ACC112 (cell line): ENCODE results near the gene ATP5PD.
"Not testable (repeated sequence)": the region's sequence is repeated elsewhere in the genome, so short reads cannot be mapped to it uniquely, and the experiment has no call there.

Source experiments
- H2AFZ ChIP-seq: fragments of 200-600 bp; sonication (generic); one replicate; pipeline ENCODE4 v1.6.0; 2017; ENCODE audit warnings: antibody characterized with exemption, low read length; ENCODE audit not compliant: unreplicated experiment
- H3K27ac ChIP-seq: fragments of 200-600 bp; sonication (generic); 2 replicates; pipeline ENCODE4 v1.5.1; 2014; ENCODE audit warnings: low read depth, mild to moderate bottlenecking, antibody characterized with exemption, low read length, moderate library complexity
- H3K27me3 ChIP-seq: fragments of 200-600 bp; sonication (generic); 2 replicates; pipeline ENCODE4 v1.6.1; 2014; ENCODE audit warnings: mild to moderate bottlenecking, antibody characterized with exemption, low read length, moderate library complexity, mixed read lengths; ENCODE audit not compliant: insufficient read depth
- H3K36me3 ChIP-seq: fragments of 200-600 bp; sonication (generic); 2 replicates; pipeline ENCODE4 v1.6.1; 2016; ENCODE audit warnings: mild to moderate bottlenecking, antibody characterized with exemption, low read length, moderate library complexity, mixed read lengths; ENCODE audit not compliant: insufficient read depth
- H3K4me1 ChIP-seq: fragments of 200-600 bp; sonication (generic); one replicate; pipeline ENCODE4 v1.6.1; 2016; ENCODE audit warnings: low read length, mixed read lengths; ENCODE audit not compliant: insufficient read depth, unreplicated experiment, control insufficient read depth
- H3K4me3 ChIP-seq: fragments of 200-600 bp; sonication (generic); 2 replicates; pipeline ENCODE4 v1.5.1; 2014; ENCODE audit warnings: mild to moderate bottlenecking, low read depth, low read length
- H3K79me2 ChIP-seq: fragments of 200-600 bp; sonication (generic); one replicate; pipeline ENCODE4 v1.6.0; 2016; ENCODE audit warnings: low read length; ENCODE audit not compliant: control insufficient read depth, unreplicated experiment, insufficient read depth

ATP5PD gene

DNA sequence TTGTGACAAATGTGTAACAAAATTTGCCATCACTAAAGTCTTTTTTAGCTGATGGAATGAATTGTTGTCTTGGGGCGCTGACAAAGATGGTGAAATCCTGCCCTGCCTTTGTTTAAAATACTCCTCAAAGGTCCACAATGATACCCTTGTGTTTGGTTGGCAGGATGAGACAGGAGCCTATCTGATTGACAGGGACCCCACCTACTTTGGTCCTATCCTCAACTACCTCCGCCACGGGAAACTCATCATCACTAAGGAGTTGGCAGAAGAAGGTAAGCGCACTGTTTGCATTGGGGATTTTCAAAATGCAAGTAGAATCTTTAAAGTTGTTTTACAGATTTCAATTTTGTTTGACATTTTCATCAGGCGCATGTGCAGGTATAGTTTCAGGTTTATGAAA is 2.3 kb upstream of the ATP5PD start:
- peaks cover 13% of the 10 kb centered on the region for H3K4me1 ChIP-seq
- H2AFZ ChIP-seq = no peak overlapping the region
- no peaks in the 10 kb centered on the region for H3K27me3 ChIP-seq
- no peak overlapping the region for H3K27ac ChIP-seq
- peaks cover 7% of the 10 kb centered on the region for H3K36me3 ChIP-seq
- H3K79me2 ChIP-seq = peaks cover 27% of the 10 kb centered on the region
- H3K4me3 ChIP-seq = peak overlapping the region; percentile 93

- no peak overlapping the region for H3K27ac ChIP-seq
- peaks cover 13% of the 10 kb centered on the region for H3K4me1 ChIP-seq
- H3K4me3 ChIP-seq = peak overlapping the region; percentile 93
- peaks cover 27% of the 10 kb centered on the region for H3K79me2 ChIP-seq
- H3K27me3 ChIP-seq = no peaks in the 10 kb centered on the region
- H3K36me3 ChIP-seq = peaks cover 4% of the 10 kb centered on the region; the same call in 1 of the 2 replicates
- H2AFZ ChIP-seq = no peak overlapping the region
Measured at GRCh38 chr17:75048249-75048878, 1.6 kb upstream of the ATP5PD start.

DNA sequence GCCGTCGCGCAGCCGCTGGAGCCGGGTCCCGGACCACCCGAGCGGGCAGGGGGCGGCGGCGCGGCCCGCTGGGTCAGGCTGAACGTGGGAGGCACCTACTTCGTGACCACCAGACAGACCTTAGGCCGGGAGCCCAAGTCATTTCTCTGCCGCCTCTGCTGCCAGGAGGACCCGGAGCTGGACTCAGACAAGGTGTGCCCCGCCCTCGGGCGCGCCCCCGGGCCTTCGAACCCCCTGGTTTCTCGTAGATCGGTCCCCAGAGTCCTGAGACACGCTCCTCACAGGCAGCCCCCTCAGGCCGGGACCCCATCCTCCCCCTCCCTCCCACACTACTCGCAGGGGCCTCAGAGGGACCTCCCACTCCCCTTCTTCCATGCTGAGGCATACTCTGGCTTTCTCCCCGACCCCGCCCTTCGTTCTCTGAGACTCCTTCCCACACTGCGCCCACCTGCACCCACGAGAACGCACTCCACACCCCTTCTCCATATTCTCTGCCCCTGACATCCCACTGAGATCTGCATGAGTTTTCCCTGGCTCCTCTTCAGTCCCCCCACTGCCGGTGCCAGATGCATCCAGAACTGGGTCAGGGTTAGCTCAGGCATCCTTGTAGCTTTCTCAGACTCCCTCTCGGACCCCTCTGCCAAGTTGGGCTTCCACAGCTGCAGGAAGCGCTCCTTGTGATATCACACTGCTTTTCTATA is 779 bp upstream of the ATP5PD start:
- Histone ChIP-seq H3K79me2 (peaks cover 27% of the 10 kb centered on the region), H3K27me3 (no peaks in the 10 kb centered on the region), H3K36me3 (no peaks in the 10 kb centered on the region), H3K4me3 (peak overlapping the region; percentile 93), H3K4me1 (peaks cover 13% of the 10 kb centered on the region), H2AFZ (peak overlapping the region; percentile 85), H3K27ac (no peak overlapping the region)

DNA sequence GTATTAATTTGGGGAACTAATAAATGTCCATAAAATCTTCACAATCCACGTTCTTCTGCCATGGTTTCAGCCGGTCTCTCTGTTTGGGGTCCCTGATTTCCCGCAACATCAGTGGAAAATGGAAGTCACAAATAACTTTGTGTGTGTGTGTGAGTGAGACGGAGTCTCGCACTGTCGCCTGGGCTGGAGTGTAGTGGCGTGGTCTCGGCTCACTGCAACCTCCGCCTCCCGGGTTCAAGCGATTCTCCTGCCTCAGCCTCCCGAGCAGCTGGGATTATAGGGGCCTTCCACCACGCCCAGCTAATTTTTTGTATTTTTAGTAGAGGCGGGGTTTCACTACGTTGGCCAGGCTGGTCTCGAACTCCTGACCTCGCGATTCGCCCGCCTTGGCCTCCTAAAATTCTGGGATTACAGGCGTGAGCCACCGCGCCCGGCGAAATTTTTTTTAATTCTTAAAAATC is 793 bp downstream of the ATP5PD start:
- peaks cover 27% of the 10 kb centered on the region for H3K79me2 ChIP-seq
- H3K27me3 ChIP-seq, H3K36me3 ChIP-seq, H2AFZ ChIP-seq: not testable (repeated sequence)
- peak overlapping the region; percentile 93 for H3K4me3 ChIP-seq
- H3K4me1 ChIP-seq = peaks cover 13% of the 10 kb centered on the region
- peak overlapping the region; percentile 80 for H3K27ac ChIP-seq

- no peaks in the 10 kb centered on the region for H3K27me3 ChIP-seq
- no peak overlapping the region for H3K4me3 ChIP-seq
- H3K4me1 ChIP-seq = peaks cover 13% of the 10 kb centered on the region
- H2AFZ ChIP-seq = no peak overlapping the region
- no peak overlapping the region for H3K27ac ChIP-seq
- H3K36me3 ChIP-seq = no peaks in the 10 kb centered on the region; the same call in 1 of the 2 replicates
- H3K79me2 ChIP-seq = peaks cover 27% of the 10 kb centered on the region
Measured at GRCh38 chr17:75044716-75045115, 2.1 kb downstream of the ATP5PD start.

GRCh38 chr17:75043789-75044188 is 3.0 kb downstream of the ATP5PD start:
- H3K4me3 ChIP-seq, H2AFZ ChIP-seq, H3K4me1 ChIP-seq, H3K27ac ChIP-seq, H3K36me3 ChIP-seq, H3K27me3 ChIP-seq: not testable (repeated sequence)
- peaks cover 25% of the 10 kb centered on the region for H3K79me2 ChIP-seq

DNA sequence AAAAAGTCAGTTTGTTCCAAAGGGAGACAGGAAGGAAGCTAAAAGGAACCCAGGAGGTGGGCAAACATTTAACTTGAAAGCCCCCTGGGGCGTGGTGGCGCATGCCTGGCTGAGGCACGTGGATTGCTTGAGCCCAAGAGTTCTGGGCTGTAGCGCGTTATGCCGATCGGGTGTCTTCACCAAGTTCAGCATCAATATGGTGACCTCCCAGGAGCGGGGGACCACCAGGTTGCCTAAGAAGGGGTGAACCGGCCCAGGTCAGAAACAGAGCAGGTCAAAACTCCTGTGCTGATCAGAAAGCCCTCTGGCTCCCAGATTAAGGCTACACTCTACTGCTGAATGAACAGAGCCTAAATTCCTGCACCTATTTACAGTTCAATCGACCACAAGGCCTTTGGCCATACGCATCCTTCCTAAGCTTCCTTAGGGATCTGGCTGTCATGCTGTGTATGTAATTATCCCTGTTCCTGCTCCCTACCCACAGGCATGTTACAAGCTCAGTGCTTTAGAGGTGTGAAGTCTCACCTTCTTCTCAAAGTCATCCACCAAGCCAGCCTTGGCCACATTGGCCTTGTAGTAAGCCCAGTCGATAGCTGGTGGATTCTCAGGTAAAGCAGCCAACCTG is 5.0 kb downstream of the ATP5PD start:
- Histone ChIP-seq H3K27ac (no peak overlapping the region), H3K79me2 (peaks cover 10% of the 10 kb centered on the region), H3K36me3 (no peaks in the 10 kb centered on the region; the same call in 1 of the 2 replicates)

DNA sequence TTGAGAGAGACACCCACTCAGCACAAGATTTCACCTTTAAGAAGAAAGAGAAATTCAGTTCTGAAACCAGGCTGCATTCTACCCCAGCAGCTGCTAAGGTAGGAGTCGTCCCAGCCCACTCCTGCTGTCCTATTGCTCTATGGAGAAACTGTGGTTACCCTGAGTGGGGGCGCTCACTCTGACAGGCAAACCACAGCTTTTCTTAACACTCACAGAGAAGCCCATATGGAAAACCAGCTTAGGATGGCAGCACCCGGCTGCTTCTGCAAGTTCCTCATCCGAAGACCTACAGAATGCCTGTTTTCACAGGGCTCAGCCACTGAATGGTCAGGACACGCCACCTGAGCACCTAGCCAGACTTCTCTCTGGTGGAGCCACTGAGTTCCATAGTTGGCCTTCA is 7.5 kb downstream of the ATP5PD start:
- H3K27me3 ChIP-seq = no peaks in the 10 kb centered on the region

More for the DNA sequence above, 5.0 kb downstream of the ATP5PD start:
- Histone ChIP-seq H3K27me3 (no peaks in the 10 kb centered on the region), H3K4me3 (no peak overlapping the region), H2AFZ (no peak overlapping the region), H3K4me1 (peaks cover 5% of the 10 kb centered on the region)

DNA sequence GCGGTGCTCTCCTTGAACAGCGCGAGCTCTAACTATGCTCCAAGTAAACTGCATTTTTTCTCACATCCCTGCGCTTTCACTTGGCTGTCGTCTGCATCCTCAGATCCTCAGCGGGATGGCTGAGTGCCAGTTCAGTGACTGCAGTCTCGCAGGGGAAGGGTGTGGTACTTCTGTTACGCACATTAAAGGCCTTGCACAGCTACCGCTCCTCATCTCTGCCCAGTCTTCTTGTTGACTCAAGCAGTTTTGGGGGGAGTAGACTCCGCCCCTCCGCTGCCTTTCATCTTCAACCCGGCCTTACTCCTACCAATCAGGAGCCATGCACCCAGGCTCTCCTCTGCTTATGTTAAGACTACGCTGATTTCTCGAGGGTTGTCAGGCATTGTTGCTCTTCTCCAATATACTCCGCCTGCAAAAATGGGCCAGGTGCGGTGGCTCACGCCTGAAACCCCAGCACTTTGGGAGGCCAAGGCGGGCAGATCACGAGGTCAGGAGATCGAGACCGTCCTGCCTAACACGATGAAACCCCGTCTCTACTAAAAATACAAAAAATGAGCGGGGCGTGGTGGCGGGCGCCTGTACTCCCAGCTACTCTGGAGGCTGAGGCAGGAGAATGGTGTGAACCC is 10.0 kb downstream of the ATP5PD start:
- Histone ChIP-seq H3K27ac (no peak overlapping the region), H3K79me2 (no peaks in the 10 kb centered on the region), H2AFZ (no peak overlapping the region), H3K4me3 (no peak overlapping the region), H3K4me1 (peaks cover 11% of the 10 kb centered on the region), H3K27me3 (no peaks in the 10 kb centered on the region), H3K36me3 (no peaks in the 10 kb centered on the region; the same call in 1 of the 2 replicates)

More for the DNA sequence above, 7.5 kb downstream of the ATP5PD start:
- no peaks in the 10 kb centered on the region; the same call in 1 of the 2 replicates for H3K36me3 ChIP-seq
- no peak overlapping the region for H3K4me3 ChIP-seq
- H3K79me2 ChIP-seq = no peaks in the 10 kb centered on the region
- H3K27ac ChIP-seq = no peak overlapping the region
- no peak overlapping the region for H2AFZ ChIP-seq
- peaks cover 6% of the 10 kb centered on the region for H3K4me1 ChIP-seq

DNA sequence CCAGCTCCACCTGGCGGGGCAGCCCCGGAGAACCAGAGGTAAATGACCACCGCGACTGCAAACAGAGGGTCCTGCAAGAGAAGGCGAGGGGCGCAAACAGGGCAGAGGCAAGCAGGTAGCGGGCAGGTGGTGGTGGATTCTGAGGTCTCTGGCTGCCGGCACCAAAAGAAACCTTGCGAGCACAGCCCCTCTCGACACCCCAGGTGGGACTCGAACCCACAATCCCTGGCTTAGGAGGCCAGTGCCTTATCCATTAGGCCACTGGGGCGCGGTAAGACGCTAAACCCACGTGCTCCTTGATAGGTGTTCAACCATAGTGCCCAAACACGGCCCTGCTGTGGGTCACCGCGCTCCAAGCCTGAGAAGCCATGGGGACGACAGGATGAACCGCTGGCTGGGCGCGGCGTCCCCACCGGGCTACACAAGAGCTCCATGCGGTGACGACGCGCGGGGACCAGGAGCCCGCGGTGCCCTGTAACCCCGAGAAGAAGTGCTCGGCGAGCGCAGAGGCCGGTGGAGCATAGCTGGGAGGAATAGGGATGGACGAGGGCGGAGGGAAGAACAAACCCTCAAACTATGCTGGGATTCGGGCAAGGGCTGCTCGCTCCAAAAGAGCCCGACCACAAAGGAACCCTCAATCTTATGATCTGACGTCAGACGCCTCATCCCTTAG is 12.4 kb downstream of the ATP5PD start:
- Histone ChIP-seq H2AFZ (peak overlapping the region; percentile 84), H3K79me2 (no peaks in the 10 kb centered on the region), H3K36me3 (no peaks in the 10 kb centered on the region; the same call in 1 of the 2 replicates), H3K27me3 (no peaks in the 10 kb centered on the region), H3K4me3 (peak overlapping the region; percentile 91), H3K4me1 (peaks cover 11% of the 10 kb centered on the region), H3K27ac (peak overlapping the region; percentile 87)
